ENCODE data around the gene PCDHGB5.

GRCh38 chr5:141412854-141413539 lies 15.2 kb downstream of the PCDHGB5 start, which contains the start of gene PCDHGA10:
- TF ChIP-seq POLR2A (IDR thresholded peaks at IDR 0.05) = no peak
- no peak for TF ChIP-seq CTCF (IDR thresholded peaks at IDR 0.05)
